Activated CD4-positive, alpha-beta T cell treated with anti-CD3 and anti-CD28 coated beads for 48 hours (primary cell): ENCODE data around the gene RASGEF1B.
"Not testable (repeated sequence)": the region's sequence is repeated elsewhere in the genome, so short reads cannot be mapped to it uniquely, and the experiment has no call there.

Experiments used
- DNase-seq: peaks from one replicate; pipeline ENCODE4 v3.0.0-alpha.2; 2020

RASGEF1B gene

DNA sequence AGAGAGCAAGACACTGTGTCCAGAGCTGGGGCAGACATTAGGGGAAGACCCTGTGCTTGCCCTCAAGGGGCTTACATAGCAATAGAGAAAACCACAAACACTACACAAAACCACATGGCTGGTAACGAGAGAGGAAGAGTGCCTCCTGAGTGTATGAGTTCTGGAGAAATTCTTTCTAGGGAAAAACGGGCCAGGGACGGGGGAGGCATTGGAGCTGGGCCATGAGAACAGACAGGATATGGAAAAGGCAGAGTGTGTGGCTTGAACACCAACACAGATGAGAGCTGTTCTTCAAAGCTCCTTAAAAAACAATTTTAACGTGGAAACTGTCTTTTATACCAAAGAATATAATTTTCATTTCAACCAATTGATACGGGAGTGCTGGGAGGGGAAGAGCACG, 42.7 kb downstream of the RASGEF1B start:
- no peak for DNase-seq

DNA sequence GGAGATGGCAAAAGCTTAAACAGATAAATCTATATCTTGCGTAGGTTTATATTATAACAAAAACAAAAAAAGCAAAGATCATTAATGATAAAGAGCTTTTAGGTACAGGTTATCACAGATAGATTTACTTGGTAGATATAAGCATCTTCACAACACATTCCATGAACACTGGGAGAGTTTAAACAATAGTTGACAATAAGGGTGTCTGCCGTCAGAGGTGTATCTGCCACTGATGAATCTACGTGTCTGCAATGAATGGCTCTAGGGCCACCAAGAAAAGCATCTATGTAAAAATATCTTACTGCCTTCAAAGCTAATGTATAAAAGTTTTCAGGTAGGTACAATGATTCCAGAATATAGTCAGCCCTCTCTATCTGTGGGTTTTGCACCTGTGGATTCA, 43.7 kb downstream of the RASGEF1B start:
- no peak for DNase-seq

DNA sequence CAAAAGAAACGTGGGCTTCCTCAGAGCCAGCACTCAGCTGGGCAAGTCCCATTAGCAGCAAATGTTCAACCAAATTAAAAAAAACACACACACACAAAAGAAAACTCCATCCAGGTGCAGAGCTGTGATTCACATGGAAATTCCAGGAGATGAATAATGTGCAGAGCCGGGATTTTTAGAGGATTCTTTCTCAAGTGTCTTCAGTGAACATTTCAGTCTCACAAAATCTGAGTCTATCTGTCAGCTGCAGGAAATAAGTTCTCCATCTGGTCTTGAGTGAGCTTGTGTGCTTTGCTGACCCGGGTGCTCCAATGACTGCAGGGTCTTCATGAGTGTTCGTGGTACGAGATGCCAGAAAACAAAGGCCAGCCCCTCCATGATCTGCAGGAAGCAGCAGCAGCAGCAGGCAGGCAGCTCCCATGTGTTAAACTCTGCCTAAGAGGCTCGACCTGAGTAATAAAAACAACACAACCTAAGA, 44.3 kb downstream of the RASGEF1B start:
- no peak for DNase-seq

DNA sequence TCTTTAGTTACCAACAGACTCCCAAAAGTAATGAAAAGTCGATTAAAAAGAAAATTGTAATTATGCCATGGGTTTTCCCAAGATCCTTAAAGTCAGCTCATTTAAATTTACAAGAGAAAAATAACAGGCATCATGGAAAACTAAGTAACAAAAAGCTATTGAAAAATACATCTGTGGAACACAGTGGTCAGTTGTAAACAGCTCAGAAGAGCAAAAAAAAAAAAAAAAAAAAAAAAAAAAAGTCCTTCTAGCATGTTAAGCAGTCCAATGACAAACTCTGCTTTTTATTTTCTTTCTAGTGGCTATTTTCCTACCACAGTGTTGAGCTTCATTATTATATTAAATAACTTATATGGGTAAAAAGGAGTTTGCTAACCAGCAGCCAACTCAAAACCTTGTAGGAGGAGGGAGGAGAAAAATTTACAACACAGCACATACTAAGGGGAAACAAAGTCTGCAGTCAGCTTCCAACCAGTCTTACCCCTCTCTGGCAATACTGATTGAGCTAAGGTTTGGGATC, 44.9 kb downstream of the RASGEF1B start:
- no peak for DNase-seq

DNA sequence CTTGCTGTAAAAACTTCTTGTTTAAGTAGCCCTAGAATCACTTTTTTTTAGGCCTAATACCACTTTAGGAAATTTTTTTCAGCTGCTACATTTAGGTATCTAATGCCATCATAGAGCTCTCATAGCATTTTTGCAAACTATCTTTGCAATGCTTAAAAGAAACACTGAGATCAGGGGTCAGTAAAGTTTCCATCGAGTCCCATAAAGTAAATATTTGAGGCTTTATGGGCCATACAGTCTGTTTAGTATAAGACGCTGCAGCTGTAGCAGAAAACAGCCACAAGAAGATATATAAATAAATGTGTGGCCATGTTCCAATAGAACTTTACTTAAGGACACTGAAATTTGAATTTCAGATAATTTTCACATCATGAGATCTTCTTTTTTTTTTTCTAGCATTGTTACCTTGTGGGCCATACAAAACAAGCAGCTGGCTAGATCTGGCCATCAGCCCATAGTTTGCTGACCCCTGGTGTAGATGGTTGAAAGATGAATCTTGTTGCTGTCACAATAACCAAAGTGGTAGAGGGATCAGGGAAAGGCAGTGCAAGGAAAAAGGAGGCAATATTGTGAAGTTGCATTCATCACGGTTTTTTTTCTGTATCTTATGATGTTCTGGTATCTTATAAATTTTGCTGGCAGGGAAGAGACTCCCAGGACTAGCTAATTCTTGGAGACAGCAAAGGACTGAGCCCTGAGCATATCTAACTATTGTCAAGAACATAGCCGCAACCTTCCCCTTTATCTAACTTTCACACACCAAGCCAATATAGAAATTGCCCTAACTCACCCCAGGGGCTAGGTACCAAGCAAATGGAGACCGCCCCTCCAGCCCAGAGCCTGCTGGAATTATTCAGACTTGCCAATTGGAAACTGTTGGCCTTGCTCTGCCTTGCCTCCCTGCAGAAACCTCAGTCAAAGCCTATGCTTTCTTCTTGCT, 46.6 kb downstream of the RASGEF1B start:
- DNase-seq = no peak

DNA sequence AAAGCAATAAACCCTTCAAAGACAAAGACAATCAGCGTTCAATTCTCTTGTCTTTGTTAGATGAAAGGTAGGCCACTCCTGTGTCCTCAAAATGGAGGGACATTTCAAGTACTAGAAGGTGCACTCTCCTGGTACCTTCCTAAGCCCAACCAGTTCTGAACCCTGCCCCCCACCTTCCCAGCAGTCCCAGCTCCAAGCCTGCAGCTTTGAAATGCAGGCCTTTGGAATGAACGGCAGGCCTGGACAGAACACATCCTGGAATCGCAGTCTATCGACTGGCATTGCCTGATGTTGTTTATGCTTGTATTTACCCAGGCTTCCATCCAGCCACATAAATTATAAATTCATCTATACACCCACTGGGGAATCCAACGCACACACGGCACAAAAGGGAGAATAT, 47.4 kb downstream of the RASGEF1B start:
- no peak for DNase-seq

DNA sequence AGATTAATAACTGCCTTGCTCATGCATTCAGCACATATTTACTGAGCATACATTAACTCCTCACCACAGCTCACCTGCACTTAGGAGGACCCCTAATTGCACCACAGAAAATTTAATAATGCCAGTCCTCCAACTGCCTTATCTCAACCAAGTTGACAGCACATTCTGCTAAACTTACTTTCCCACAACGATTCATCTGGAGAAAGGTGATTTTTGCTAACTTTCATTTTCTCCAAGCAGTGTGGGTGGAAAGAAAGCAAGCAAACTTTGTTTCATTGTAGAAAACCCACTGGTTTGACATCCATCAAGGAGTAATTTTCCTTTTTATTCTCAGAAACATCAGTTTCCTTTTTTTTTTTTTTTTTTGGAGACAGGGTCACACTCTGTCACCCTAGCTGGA, 49.1 kb downstream of the RASGEF1B start:
- DNase-seq = no peak

DNA sequence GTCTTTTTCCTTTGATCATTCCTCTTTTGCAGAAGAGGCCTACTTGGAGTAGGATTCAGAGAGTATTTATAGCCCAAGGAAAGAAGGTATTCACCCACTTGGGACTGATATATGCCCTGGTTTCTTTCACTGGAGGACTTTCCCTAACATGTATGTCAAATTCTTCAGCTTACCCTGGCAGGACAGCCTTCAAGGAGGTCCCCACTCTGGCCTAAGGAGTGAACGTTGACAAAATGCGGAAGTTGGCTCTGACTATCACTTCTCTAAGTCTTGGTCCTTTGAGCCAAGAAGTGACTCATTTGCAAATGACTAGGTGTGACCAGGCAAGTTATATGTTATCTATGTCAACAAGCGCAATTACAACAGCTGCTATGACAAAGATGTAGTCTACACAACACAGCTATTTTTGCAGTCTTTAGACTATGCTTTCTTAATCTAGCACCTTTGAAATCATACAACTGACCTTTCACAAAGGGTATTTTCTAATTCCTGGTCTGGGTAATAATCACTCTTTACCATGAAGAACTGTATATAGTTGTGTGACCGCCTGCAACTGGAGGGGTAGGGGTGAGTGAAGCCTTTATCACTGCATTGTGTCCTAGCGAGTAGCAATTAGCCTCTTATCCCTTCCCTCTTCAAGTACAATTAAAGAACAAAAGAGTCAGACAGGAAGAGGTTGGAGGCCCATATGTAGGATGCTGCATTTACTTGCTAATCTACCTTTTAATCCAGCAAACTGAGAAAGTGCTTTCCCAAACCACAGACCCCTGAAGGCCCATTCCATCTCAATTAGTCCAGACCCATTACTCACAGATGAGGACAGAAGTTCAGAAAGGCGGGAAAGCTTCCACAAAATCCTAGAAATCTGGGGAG, 50.1 kb downstream of the RASGEF1B start:
- DNase-seq = no peak

DNA sequence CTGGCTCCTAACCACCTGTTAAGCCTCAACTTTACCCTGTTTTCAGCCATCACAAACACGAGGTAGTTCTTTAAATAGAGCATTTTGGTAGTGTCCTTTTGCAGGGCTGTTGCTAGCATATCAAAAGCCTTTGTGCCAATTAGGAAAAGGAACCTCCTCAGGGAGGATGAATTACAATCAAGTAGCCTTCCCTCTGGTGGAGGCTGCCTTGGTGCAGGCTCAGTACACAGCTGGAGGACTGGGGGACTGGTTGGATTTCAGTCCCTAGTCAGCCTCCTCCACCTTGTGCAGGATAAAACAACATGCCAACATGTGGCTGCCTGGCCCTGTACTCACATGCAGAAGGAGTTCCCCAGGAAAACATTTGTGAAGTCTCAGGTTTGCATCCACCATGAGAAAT, 53.1 kb downstream of the RASGEF1B start:
- DNase-seq = no peak

DNA sequence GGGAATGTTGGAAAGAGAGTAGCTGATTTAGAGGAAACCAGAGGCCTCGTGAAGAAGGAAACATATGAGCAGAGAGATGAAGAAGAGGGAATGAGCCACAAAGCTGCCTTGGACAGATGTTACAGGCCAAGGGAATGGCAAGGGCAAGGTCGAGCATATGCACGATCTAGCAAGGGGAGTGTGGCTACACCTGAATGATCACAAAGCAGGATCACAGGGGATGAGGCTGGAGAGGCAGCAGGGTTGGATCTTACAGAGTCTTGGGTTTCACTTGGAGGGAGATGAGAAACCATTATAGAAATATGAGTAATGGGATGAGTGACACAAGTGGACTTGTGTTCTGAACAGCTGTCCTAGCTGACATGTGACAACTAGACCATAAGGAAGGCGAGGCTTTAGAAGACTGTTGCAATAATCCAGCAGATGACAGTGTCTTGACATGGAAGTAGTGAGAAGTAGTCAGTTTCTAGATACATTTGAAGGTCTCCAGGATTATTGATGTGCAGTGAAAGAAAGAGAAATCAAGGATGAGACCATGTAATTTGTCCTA, 58.7 kb downstream of the RASGEF1B start:
- no peak for DNase-seq

DNA sequence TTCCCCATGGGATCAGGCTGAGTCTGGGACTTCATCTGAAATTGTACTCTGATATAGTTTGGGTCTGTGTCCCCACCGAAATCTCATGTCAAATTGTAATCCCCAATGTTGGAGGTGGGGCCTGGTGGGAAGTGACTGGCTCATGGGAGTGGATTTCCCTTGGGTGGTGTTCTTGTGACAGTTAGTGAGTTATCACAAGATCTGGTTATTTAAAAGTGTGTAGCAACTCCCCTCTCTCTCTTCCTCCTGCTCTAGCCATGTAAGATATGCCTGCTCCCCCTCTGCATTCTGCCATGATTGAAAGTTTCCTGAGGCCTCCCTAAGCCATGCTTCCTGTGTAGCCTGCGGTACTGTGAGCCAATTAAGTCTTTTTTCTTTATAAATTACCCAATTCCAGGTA, 61.0 kb downstream of the RASGEF1B start:
- DNase-seq = no peak

DNA sequence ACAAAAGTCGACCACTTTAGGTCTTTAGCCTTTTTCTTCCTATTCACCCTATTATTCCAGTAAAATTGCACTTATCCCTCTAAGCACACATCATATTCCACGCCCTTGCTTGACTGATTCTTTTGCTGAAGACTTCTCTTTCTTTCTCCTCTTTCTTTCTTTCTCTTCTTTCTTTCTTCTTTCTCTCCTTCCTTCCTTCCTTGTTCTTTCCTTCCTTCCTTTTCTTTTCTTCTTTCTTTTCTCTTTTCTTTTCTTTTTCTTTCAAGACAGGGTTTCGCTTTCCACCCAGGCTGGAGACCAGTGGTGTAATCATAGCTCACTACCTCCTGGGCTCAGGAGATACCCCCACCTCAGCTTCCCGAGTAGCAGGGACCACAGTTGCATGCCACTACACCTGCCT, 61.9 kb downstream of the RASGEF1B start:
- DNase-seq = no peak

DNA sequence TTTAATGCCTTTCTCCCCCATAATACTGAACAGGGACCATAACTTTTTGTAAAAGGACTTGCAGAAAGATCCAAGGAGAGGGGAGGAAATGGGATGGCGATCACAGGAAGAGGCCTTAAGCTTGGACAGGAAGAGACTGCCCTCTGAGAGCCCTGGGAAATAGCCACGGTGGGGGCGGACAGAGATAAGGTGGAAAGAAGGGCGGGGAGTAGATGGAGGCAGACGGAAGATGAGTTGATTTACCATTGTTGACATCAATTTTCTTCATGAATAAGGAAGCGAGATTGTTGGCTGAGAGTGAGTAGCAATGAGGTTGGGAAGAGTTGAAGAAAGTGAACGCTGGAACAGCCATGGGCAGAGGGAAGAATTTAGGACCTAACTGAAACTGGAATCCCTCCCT, 63.4 kb downstream of the RASGEF1B start:
- no peak for DNase-seq

DNA sequence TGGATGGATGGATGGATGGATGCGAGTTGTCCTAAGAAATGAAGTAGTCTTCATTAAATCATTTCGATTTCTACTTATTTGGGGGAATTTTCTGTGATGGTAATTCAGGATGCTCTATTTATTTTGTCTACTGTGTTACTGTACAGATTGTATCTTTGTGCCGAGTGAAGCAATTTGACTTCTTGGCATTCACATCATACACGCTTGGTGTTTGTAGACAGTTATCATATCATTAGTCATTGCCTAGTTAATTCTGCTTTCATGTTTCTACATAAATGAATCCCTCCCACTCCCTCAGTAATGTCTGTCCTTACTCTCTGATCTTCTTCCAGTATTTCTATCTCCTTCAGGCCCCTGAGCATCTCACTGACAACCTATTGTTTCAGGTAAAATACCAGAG, 64.0 kb downstream of the RASGEF1B start:
- DNase-seq = no peak

DNA sequence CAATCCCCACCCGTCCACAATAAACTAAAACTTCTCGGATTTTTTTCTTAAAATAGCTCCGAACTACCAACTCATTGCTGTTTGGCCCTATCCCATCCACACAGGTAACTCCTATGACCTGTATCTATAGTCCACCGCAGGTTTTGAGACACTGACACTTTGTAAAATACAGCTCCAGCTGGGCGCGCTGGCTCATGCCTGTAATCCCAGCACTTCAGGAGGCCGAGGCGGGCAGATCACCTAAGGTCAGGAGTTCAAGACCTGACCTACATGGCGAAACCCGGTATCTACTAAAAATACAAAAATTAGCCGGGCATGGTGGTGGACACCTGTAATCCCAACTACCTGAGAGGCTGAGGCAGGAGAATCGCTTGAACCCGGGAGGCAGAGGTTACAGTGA, 65.2 kb downstream of the RASGEF1B start:
- not testable (repeated sequence) for DNase-seq

DNA sequence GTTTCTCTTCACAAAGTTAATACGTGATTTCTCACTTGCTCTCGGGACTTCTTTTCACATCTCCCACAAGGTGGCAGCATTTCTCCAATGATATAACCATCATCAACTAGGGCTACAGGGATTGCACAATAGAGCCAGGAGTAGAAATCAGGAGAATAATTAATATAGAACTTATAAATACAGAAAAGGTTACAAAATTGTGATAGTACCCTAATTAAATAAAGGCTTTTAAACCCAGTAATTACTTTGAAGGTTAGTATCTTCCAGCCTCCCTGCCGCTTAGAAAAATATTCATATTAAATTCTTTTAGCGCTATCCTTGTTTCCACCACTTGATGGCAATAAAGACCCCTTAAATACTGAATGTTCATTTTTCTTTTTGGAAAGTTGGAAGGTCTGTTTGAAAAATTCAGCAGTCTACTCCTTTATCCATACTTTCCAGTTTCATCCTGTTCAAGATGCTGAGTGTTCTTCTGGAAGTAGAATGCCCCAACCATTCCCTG, 65.8 kb downstream of the RASGEF1B start:
- peak; percentile 20 for DNase-seq

DNA sequence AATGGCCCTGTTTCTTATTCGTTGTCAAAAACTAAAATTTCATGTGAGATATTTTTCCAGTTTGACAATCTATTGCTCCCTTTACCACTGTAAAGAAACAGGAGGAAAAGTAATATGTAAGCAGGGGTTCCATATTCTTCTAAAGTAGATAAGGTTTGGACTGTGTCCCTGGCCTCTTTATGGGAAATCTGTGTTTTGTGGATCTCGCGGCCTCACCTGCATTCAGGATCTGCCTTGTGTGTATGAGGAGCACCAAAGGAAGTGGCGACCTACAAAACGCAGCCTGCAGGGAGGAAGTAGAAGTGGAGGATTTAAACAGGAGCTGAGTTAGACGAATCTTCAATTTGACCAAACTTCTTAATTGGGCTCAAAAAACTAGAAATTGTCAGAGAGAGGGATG, 67.0 kb downstream of the RASGEF1B start:
- no peak for DNase-seq

DNA sequence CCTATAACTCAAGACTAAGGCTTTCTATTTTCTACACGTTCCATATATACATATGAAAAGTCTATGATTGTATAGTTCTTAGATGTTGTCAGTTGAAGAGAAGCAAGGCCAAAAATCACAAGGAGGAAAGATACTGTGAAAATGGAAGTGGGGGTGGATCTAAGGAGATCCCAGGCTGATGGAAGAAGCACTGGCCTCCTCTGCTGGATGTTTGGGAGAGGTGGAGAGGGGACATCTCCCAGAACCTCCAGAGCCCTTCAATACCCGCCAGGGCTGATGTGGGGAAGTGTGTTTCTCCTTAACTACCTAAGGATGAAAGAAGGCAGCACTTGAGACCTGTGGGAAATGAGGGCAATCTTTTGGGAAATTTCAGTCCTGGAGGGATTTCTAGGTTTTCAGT, 67.4 kb downstream of the RASGEF1B start:
- no peak for DNase-seq

DNA sequence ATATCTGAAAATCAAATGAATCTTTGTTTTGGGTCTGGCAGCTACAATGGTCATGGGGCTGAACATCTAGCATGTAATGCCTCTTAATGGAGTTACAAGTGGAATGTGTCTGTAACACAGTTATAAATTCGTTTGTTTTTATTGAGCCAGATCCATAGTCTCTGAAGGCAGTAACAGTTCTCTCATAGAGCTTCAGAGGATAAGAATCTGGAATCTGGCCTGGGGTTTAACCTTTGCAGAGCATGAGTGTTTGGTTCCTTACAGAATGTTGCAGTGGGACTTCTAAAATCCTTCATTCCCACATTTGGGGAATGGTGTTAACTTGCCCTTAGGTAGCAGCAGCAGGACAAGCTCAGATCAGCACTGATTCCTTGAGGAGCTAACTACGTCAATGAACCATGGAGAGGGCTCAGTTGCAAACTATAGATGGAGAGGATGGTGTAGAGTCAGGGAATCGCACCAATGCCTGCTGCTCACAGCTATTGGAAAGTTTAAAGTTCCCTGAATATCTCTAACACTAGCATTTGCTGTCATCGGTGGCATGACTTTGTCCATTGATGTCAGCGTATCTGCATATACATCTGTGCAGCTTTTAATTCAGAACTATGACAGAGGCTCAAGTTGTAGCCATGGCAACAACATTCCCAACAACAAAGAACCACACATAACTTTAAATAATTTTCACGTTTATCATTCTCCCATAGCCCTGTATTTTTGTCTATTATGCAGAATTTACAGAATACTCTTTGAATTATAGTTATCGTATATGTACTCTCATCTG, 72.2 kb downstream of the RASGEF1B start:
- DNase-seq = no peak

DNA sequence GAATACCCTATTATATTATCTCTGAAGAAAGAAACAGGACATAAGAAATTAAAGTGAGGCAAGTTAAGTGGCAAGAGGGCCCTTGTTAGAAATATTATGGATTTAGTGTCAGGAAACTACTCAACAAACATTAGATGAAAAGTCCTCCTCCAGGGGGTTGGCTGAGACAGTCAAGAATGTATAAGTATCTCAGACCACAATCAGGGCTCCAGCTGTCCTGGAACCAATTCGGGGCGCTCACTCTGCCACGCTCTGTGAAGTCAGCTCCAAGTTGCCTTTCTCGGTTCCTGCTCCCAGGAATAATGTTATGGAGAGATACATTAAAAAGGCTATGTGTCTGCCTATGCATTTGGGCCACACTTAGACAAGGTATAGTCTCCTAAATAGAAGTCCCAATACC, 73.3 kb downstream of the RASGEF1B start:
- DNase-seq = no peak

DNA sequence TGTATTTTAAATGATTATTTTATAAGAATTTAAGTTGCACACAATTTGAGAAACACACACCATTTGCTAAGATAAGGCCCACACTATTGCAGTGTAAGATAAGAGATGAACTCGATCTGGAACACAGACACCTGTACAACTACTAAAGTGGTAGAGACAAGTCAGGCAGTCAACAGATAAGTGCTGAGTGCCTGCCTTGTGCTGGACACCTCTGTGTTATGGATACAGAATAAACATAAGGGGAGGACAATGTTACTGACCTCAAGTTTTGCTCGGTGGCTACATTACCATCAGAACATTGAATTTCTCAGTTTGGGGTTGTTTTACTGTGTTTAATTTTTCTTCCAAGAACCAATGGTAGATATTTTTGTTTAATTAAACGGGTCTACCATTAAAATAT, 74.1 kb downstream of the RASGEF1B start:
- DNase-seq = no peak

DNA sequence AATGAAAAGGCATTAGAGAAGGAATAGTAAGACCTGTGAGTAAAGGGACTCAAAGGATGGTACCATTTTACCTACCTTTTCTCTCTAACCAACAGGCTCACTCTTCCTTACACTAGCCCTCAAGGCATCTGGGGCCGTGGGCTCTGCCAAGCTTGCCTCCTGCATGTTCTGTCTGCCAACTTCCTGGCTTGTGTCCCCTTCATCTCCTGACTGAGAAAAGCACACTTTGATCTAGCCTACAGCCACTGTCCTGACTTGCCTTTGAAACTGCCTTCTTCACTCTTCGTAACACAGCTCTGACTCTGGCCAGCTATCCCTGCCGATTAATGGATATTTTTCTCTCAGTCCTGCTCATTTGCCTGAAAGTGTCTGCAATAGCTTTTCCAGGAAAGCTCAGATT, 76.5 kb downstream of the RASGEF1B start:
- no peak for DNase-seq
